Body of pancreas (tissue), 4 donors: ENCODE results near the gene PI4K2B.

Source experiments
- CTCF ChIP-seq, 7 experiments: fragments of 450-650 bp in 4 of 7; fragments of 200-600 bp in 3 of 7; sonication (generic) in 3 of 7; IDR thresholded peaks; one replicate each; pipeline ENCODE4 v1.5.1; 2016 to 2019; ENCODE audit warnings: antibody characterized with exemption in 7 of 7
- POLR2A ChIP-seq, 3 donors: fragments of 450-650 bp; IDR thresholded peaks; one replicate each; pipeline ENCODE4 v1.6.1; 2016; ENCODE audit warnings: antibody characterized with exemption in 3 of 3, mild to moderate bottlenecking in 2 of 3

- TF ChIP-seq POLR2A (IDR thresholded peaks at IDR 0.05) (no peak), CTCF (IDR thresholded peaks at IDR 0.05) (no peak)
Measured at GRCh38 chr4:25284466-25284865, 50.6 kb downstream of the PI4K2B start.
